Adrenal gland (tissue), 5 donors: ENCODE measurements around the gene ARHGAP22.

Source experiments
- CTCF ChIP-seq, 6 experiments: fragments of 450-650 bp in 4 of 6; fragments of 200-600 bp in 2 of 6; sonication (generic) in 1 of 6; IDR thresholded peaks; 1 replicate in 5 of 6; 2 replicates in 1 of 6; pipeline versions ENCODE4 v1.5.1 to v1.8.0; 2016 to 2021; ENCODE audit warnings: antibody characterized with exemption in 6 of 6, mild to moderate bottlenecking in 2 of 6, moderate library complexity in 1 of 6
- POLR2A ChIP-seq, 2 donors: fragments of 450-650 bp; IDR thresholded peaks; one replicate each; pipeline ENCODE4 v1.6.1; 2017; ENCODE audit warnings: antibody characterized with exemption in 2 of 2, mild to moderate bottlenecking in 2 of 2, moderate library complexity in 1 of 2
- donor health status: DM: no; HTN: no; CAD: no.

DNA sequence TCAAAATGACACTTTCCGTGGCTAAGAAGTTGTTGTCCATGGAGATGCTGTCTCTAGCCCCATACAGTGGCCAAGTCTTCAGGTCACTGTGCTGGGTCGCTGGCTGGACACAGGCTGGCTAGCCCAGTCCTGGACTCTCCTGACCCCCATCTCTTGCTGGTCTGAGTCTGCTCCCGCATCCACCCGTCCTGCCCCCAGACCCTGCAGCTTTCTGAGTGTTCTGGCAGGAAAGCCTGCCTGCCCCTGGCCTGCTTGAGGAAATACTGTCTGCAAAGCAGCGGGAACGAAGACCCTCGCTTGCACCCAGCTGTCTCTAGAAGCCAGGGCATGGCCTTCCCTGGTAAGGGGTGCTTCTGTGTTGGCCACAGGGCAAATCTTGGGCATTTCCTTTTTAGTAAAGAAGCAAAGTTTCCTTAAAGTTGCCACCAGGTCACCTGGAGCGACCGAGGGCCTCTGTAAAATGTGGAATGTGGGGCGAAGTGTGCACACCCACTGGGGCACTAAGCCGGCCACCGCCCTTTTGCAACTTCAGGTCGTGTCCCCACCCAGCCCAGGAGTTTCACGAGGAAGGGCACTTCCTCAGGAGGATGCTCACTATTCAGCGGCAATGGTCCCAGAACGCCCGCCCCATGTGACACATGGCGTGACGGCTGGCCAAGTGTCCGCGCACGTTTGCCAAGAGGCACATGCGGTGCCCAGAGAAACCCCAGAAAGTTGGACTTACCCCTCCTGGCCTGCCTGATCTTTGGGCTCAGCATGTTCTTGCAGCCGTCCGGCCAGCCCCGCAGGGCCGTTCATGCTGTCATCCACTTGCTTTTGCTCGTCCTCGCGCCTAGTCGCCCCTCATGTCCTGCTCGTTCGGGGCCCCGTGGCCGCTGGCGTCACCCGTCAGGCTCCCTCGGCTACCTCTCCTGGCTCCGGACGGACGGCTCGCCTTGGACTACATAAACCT lies 558 bp downstream of the ARHGAP22 start:
- TF ChIP-seq CTCF (IDR thresholded peaks at IDR 0.05) (no peak), POLR2A (IDR thresholded peaks at IDR 0.05) (no peak)
